ENCODE data around the gene BACE2. TPM values are rescaled to one million over a fixed set of nuclear protein-coding genes. Genes with fewer than 3 reads are reported as not detected.

Gene BACE2
- polyA plus RNA-seq, 1 donor (not counting 4 experiments of a cell fraction or from before 2014, with no cell fraction given), result 130 TPM

GRCh38 chr21:41162096-41162495 lies 5.9 kb upstream of the BACE2 start:
- FAIRE-seq, result no peak
- no peak overlapping the region for H2AFZ ChIP-seq (ENCODE audit: control insufficient read depth, low read length)

GRCh38 chr21:41163091-41163490 lies 4.9 kb upstream of the BACE2 start:
- Histone ChIP-seq H3K4me3 (ENCODE audit: control insufficient read depth in 2 of 3, extremely low read depth in 1 of 3, insufficient read depth in 2 of 3, low read depth in 1 of 3, low read length in 3 of 3) (no peak overlapping the region), H4K20me1 (ENCODE audit: control insufficient read depth, extremely low read depth, insufficient read depth, low read length) (no peaks in the 10 kb centered on the region), H3K9ac (ENCODE audit: control insufficient read depth, extremely low read depth, insufficient read depth, low read length) (no peak overlapping the region), H3K27me3 (ENCODE audit: control insufficient read depth, extremely low read depth, insufficient read depth, low read length) (peaks cover 2% of the 10 kb centered on the region), H3K36me3 (ENCODE audit: control insufficient read depth in 2 of 2, extremely low read depth in 1 of 2, insufficient read depth in 2 of 2, low read length in 2 of 2) (no peaks in the 10 kb centered on the region), H3K9me3 (ENCODE audit: control insufficient read depth, low read depth, low read length) (no peaks in the 10 kb centered on the region), H2AFZ (ENCODE audit: control insufficient read depth, low read length) (no peak overlapping the region), H3K4me1 (ENCODE audit: control insufficient read depth, extremely low read depth, insufficient read depth, low read length) (peaks cover 12% of the 10 kb centered on the region), H3K79me2 (ENCODE audit: control insufficient read depth, insufficient read depth, low read length) (no peaks in the 10 kb centered on the region), H3K4me2 (ENCODE audit: control insufficient read depth, extremely low read depth, insufficient read depth, low read depth, low read length) (no peak overlapping the region), H3K9me1 (ENCODE audit: control insufficient read depth, extremely low read depth, insufficient read depth, low read length) (no peaks in the 10 kb centered on the region), H3K27ac (ENCODE audit: control insufficient read depth, insufficient read depth, low read length) (no peak overlapping the region)
- DNase-seq (ENCODE audit: low read depth, low spot score) (no peak), FAIRE-seq (no peak)
- no peak for TF ChIP-seq CTCF (optimal IDR thresholded peaks at IDR 0.05 in 1 of 3, IDR thresholded peaks at IDR 0.05 in 1 of 3, conservative IDR thresholded peaks at IDR 0.05 in 1 of 3; ENCODE audit: extremely low read depth in 1 of 3, insufficient read depth in 2 of 3, low read length in 3 of 3)
- no peak for TF ChIP-seq EZH2 (IDR thresholded peaks at IDR 0.05; ENCODE audit: low read length)
- dilution Hi-C loops (cut with MboI; ENCODE audit: extremely low pct_ligation_motif_present, low sequenced_read_pairs), result no loop called here

More at GRCh38 chr21:41162096-41162495, 5.9 kb upstream of the BACE2 start:
- dilution Hi-C loops (cut with MboI; ENCODE audit: extremely low pct_ligation_motif_present, low sequenced_read_pairs), result no loop called here
- Histone ChIP-seq H3K9me1 (ENCODE audit: control insufficient read depth, extremely low read depth, insufficient read depth, low read length) (no peaks in the 10 kb centered on the region), H3K4me2 (ENCODE audit: control insufficient read depth, extremely low read depth, insufficient read depth, low read depth, low read length) (no peak overlapping the region), H3K9me3 (ENCODE audit: control insufficient read depth, low read depth, low read length) (peaks cover 2% of the 10 kb centered on the region), H3K27me3 (ENCODE audit: control insufficient read depth, extremely low read depth, insufficient read depth, low read length) (peaks cover 2% of the 10 kb centered on the region), H3K27ac (ENCODE audit: control insufficient read depth, insufficient read depth, low read length) (no peak overlapping the region), H3K79me2 (ENCODE audit: control insufficient read depth, insufficient read depth, low read length) (no peaks in the 10 kb centered on the region), H4K20me1 (ENCODE audit: control insufficient read depth, extremely low read depth, insufficient read depth, low read length) (no peaks in the 10 kb centered on the region), H3K4me3 (ENCODE audit: control insufficient read depth in 2 of 3, extremely low read depth in 1 of 3, insufficient read depth in 2 of 3, low read depth in 1 of 3, low read length in 3 of 3) (no peak overlapping the region), H3K36me3 (ENCODE audit: control insufficient read depth in 2 of 2, extremely low read depth in 1 of 2, insufficient read depth in 2 of 2, low read length in 2 of 2) (no peaks in the 10 kb centered on the region), H3K4me1 (ENCODE audit: control insufficient read depth, extremely low read depth, insufficient read depth, low read length) (peaks cover 12% of the 10 kb centered on the region), H3K9ac (ENCODE audit: control insufficient read depth, extremely low read depth, insufficient read depth, low read length) (no peak overlapping the region)
- TF ChIP-seq CTCF (optimal IDR thresholded peaks at IDR 0.05 in 1 of 3, IDR thresholded peaks at IDR 0.05 in 1 of 3, conservative IDR thresholded peaks at IDR 0.05 in 1 of 3; ENCODE audit: extremely low read depth in 1 of 3, insufficient read depth in 2 of 3, low read length in 3 of 3) (no peak), EZH2 (IDR thresholded peaks at IDR 0.05; ENCODE audit: low read length) (no peak)
- no peak for DNase-seq (ENCODE audit: low read depth, low spot score)

Data from keratinocyte (primary cell).